H54 (cell line): Measurements from ENCODE around the gene MRPS34.
"Not testable (repeated sequence)": the region's sequence is repeated elsewhere in the genome, so short reads cannot be mapped to it uniquely, and the experiment has no call there.

Experiments
- DNase-seq: peaks from one replicate; pipeline ENCODE4 v3.0.0; 2011; ENCODE audit warnings: low spot score, mixed read lengths; ENCODE audit not compliant: insufficient read length
- FAIRE-seq: peaks from 3 replicates; lab custom pipeline; 2011; peaks lifted over from hg19 to GRCh38; lab: Jason Lieb, UNC
- POLR2A ChIP-seq: IDR thresholded peaks from 2 replicates; pipeline ENCODE4 v1.6.1; 2011; ENCODE audit warnings: low read depth, mild to moderate bottlenecking, low read length

MRPS34 gene

DNA sequence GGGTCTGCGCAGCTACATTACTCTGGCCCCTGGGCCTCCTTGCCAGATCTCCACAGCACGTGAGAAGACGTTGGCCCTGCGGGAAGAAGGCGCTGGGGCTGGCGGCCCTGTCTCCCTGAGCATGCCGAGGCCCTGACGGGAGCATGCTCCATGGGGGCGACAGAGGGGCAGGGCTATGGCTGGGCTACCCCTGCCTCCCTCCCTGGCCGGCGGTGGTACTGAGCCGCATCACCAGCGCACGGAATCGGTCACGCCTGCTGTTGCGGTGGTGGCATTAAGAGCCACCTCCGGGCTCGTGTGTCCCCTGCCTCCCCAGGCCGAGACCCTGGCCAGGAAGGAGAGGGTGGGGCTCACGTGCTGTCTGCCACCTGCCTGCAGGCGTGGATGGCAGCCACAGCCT lies 38.8 kb downstream of the MRPS34 start:
- no peak for FAIRE-seq
- no peak for DNase-seq
- TF ChIP-seq POLR2A: no peak

DNA sequence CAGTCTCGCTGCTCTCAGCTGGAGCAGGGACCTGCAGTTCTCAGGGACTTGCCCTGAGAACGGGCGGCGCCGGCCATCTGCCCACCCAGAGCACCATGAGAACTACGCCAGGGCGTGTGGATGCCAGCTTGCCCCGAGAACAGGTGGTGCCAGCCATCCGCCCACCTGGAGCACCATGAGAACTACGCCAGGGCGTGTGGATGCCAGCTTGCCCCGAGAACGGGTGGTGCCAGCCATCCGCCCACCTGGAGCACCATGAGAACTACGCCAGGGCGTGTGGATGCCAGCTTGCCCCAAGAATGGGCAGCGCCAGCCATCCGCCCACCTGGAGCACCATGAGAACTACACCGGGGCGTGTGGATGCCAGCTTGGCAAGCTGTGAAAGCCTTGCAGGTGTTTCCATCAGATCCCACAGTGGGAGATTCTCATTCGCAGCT lies 40.4 kb downstream of the MRPS34 start:
- not testable (repeated sequence) for DNase-seq, FAIRE-seq

DNA sequence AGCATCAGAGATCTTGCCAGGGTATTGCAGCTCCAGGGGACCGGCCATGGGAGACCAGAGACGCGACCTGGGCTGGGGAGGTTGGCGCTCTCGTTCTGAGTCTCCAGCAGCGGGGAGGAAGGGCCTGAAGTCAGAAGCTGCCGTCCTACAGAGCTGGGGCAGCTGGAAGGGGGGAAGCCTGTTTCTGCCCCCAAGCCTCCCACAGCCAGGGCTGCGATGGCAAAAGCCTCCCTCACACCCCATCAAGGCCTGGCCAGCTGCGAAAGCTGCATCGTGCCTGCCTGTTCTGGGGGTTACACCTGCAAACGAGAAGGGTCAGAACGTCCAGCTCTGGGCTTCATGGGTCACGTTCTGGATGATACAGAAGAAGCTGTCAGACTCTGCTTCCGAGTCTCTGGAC lies 40.9 kb downstream of the MRPS34 start:
- DNase-seq (no peak), FAIRE-seq (no peak)
- TF ChIP-seq POLR2A: no peak

DNA sequence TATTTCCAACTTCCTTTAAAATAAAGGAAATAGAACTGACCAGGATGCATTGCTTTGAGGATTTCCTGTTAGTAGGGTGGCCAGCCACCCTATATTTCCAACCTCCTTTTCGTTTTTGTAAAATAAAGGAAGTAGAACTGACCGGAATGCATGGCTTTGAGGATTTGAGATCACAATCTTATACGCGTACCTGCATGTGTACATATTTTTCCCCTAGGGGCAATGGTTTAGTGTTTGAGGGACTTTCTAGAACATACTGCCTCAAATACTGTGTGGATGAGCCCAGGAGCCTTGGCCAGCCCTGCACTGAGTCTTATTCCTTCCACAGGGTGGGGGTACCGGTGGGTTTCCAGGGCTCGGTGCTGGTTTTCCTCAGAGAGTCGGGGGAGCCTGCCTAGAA lies 41.3 kb downstream of the MRPS34 start:
- DNase-seq (no peak), FAIRE-seq (no peak)
- no peak for TF ChIP-seq POLR2A

DNA sequence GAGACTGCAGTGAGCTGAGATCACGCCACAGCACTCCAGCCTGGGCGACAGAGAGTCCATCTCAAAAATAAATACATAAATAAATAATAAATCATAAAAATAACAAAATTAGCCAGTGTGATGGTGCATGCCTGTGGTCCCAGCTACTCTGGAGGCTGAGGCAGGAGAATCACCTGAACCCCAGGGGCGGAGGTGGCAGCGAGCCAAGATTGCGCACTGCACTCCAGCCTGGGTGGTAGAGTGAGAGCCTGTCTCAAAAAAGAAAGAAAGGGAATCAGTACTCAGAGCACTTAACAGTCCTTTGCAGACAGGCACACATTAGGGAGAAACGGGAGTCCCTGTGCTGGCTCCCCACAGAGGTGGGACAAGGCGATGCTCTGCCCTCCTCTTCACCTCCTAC lies 41.9 kb downstream of the MRPS34 start:
- no peak for TF ChIP-seq POLR2A
- FAIRE-seq (no peak), DNase-seq (no peak)

DNA sequence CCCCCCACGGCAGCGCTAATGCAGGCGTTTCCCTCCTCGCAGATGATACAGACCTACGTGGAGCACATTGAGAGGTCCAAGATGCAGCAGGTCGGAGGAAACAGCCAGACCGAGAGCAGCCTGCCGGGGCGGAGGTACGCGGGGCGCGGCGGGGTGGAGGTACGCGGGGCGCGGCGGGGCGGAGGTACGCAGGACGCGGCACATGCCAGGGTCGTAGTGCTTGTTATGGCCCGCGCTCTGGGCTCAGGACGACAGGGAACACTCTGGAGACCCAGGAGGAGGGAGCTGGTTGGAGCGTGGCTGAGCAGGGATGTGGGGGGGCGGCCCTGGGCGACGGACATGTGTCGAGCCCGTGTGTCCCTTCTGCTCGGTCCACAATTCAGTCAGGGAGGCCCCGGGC lies 43.5 kb downstream of the MRPS34 start:
- no peak for TF ChIP-seq POLR2A

GRCh38 chr16:1729026-1729425 lies 43.9 kb downstream of the MRPS34 start:
- DNase-seq: no peak
- no peak for FAIRE-seq
- TF ChIP-seq POLR2A: no peak

More for the DNA sequence above, 43.5 kb downstream of the MRPS34 start:
- DNase-seq: no peak
- FAIRE-seq: no peak

DNA sequence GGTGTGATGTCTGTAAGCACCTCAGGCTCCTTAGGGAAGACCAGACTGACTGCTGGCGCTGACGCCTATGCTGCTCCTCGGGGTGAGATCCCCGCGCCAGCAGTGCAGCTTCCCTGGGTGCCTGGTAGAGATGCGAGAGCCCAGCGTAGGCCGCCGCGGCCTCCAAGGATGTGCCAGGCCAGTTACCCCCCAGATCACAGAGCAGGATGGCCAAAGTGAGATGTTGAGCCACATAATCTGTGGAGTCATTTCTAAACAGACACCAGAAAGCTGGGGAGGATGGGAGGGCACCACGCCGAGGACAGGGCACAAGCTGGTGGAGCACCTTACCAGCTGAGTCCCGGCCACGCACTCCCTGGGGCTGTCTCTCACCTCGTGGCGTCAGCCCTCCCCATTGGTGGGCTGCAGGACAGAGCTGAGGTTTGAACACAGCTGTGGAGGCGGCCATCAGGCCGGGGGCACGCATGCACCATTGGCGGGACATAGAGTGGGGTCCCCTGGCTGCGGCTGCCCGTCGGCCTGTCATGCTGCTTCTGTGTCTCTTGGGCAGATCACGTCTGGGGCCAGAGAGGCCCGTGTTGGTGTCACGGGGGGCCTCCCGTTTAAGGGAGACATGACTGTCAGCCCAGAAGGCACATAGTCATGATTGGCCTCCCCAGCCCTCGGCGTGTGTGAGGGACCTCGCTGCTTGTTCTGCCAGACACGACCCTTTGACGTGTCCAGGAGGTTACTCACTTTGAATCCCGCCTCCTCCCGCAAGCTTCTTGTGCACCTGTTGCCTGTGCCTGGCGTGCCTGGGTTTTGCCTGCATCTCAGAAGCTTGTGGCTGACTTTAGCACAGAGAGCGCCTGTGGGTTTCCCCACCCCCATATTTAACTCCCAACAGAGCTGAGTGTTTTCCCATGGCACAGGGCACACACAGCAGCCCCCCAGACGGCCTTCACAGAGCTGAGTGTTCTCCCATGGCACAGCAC lies 45.0 kb downstream of the MRPS34 start:
- FAIRE-seq: no peak
- DNase-seq: no peak

DNA sequence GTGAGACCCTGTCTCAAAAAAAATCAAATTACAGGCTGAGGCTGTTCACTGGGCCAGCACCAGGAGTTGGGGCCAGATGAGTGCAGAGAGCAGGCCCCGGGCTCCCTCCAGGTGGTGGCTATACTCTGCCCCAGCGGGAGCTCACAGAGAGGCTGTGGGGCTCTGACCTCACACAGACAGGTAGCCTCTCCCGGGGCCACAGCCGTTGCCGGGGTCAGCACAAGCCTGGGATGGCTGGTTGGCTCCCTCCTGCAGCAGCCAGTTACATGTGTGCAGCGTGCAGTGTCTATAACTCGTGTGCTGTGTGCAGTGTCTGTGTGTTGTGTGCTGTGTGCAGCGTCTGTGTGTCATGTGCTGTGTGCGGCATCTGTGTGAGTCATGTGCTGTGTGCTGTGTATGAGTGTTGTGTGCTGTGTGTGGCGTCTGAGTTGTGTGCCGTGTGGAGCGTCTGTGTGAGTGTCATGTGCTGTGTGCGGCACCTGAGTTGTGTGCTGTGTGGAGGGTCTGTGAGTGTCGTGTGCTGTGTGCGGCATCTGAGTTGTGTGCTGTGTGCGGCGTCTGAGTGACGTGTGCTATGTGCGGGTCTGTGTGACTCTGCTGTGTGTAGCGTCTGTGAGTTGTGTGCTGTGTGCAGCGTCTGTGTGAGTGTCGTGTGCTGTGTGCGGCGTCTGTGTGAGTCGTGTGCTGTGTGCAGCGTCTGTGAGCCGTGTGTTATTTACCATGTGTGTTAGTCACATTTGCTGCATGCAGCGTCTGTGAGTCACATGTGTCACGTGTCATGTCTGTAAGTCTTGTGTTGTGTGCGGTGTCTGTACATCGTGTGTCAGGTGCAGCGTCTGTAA lies 46.1 kb downstream of the MRPS34 start:
- no peak for DNase-seq
- FAIRE-seq: no peak
- TF ChIP-seq POLR2A: no peak

More for the DNA sequence above, 45.0 kb downstream of the MRPS34 start:
- no peak for TF ChIP-seq POLR2A

DNA sequence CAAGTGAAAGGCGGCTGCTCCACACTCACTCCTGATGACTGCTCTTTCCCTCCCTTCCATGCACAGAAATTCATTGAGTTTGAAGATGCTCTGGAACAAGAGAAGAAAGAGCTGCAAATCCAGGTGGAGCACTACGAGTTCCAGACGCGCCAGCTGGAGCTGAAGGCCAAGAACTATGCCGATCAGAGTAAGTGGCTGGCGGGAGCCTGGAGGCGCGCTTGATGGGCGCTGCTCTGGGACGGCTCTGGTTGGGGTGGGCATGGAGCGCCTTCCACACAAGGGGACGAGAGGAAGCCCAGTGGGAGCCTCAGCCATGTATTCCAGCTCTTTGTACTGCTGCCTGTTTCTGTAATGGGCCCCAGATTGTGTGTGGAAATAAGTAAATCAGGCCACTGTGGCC lies 48.4 kb downstream of the MRPS34 start:
- no peak for TF ChIP-seq POLR2A
- FAIRE-seq (no peak), DNase-seq (no peak)

GRCh38 chr16:1723450-1724147 lies 49.3 kb downstream of the MRPS34 start:
- FAIRE-seq: no peak
- TF ChIP-seq POLR2A: no peak
- DNase-seq: peak; percentile 47
